Measurements from ENCODE around the gene KIF23. TPM values are rescaled to one million over a fixed set of nuclear protein-coding genes. Genes with fewer than 3 reads are reported as not detected.
"Not testable (repeated sequence)": the region's sequence is repeated elsewhere in the genome, so short reads cannot be mapped to it uniquely, and the experiment has no call there.

Gene KIF23
- polyA plus RNA-seq (ENCODE audit: insufficient read length), result 59.4 TPM
- long read RNA-seq, donor 1, partial matches to known transcripts, result 0 of 4 reads
- long read RNA-seq, donor 1, other reads (novel, unspliced or antisense), result 0 of 4 reads
- long read RNA-seq, donor 2, partial matches to known transcripts, result 0 of 1 reads
- long read RNA-seq, donor 2, other reads (novel, unspliced or antisense), result 0 of 1 reads
- long read RNA-seq, donor 3, partial matches to known transcripts, result 8 of 10 reads
- long read RNA-seq, donor 3, other reads (novel, unspliced or antisense), result 0 of 10 reads
- long read RNA-seq, donor 4, result 0 reads
- long read RNA-seq, donor 5, partial matches to known transcripts, result 0 of 2 reads
- long read RNA-seq, donor 5, other reads (novel, unspliced or antisense), result 0 of 2 reads
- long read RNA-seq, donor 6, partial matches to known transcripts, result 6 of 12 reads
- long read RNA-seq, donor 6, other reads (novel, unspliced or antisense), result 0 of 12 reads
- long read RNA-seq, donor 7, partial matches to known transcripts, result 0 of 5 reads
- long read RNA-seq, donor 7, other reads (novel, unspliced or antisense), result 0 of 5 reads
- long read RNA-seq, donor 8, result 0 reads

DNA sequence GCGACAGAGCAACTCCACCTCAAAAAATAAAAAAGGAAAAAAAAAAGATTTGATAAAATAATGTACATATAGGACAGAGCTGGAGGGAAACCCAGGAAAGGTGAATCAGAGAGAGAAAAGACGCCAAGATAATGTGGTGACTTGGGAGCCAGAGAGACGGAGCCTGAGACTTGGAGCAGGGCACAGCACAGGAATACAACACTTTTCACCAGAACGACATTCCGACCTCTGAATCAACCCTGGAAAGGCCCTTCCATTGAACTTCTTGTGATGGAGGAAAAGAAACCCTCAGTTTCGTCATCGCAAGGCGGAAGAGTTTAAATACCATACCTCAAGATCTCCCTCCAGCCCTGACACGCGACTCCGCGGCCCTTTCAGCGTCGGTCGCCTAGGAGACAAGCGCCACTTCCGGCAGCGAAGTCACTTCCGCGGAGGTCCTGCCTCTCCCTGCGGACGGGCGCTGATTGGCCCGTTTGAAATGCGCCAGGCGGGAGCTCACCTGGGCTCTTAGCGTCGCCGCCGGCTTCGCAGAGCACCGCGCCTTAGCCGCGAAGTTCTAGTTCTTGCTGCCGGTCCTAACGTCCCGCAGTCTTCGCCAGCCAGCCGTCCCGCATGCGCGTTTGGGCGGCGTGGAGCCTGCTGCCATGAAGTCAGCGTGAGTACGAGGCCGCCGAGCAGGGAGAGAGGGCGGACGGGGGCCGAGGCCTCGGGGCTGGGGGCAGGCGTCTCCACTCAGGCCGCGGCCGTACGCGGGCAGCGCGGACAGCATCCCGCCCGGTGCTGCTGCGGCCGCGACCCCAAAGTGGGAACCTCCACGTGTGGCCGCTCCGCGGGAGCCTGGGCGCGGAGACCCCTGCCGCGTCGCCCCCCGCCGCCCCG, at the start of gene KIF23:
KIF23 (plus strand) TSS at position 528 of the 879 bp plus-strand sequence; CDS start at position 645, 117 bp downstream.
- peak; percentile 93 for DNase-seq

DNA sequence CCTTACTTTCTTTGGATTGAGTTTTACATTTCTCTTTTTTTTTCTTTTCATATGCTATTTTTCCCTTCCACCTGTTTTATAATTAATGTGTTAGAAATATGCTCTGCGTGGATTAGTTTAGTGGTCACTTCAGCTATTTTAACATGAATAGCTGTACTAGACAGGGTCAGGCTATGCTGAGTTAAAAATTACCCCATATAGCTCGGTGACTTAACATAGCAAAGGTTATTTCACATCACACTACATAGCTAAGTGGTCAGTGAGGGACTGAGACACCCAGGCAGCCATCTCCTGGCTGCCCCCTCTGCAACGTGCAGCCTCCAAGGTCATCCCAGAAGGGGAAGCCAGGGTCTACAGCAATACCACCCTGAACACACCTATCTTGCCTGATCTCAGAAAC, 46.9 kb upstream of the KIF23 start:
- no peak for DNase-seq

- no peak for DNase-seq
Measured at GRCh38 chr15:69369631-69370030, 44.5 kb upstream of the KIF23 start.

GRCh38 chr15:69373406-69373805, 40.7 kb upstream of the KIF23 start:
- DNase-seq, result no peak

DNA sequence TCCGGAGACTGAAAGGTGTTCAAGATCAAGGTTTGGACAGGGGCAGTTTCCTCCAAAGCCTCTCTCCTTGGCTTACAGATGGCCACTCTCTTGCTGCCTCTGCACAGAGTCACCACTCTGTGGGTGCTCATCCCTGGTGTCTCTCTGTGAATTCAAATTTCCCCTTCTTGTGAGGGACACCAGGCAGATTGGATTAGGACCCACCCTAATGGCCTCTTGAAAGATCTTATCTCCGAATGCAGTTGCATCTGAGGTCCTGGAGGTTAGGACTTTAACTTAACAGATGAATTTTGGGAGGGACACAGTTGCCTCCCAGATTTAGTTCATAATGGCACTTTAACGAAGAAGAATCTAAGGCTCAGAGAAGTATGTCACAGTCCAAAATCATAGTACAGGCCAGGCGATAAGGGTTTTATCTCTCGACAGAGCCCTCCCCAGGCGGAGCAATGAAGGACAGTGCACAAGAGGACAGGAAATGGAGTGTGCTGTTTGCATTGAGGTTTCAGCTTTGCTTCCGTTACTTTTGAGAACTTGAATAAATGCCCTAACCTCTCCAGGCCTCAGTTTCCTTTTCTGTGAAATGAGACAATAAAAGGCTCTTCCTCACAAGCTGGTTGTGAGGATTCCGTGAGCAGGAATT, 38.9 kb upstream of the KIF23 start:
- DNase-seq, result no peak

GRCh38 chr15:69377216-69377970, 36.8 kb upstream of the KIF23 start:
- peak; percentile 62 for DNase-seq

- no peak for DNase-seq
Measured at GRCh38 chr15:69380100-69380725, 33.9 kb upstream of the KIF23 start.

- no peak for DNase-seq
Measured at GRCh38 chr15:69380726-69381105, 33.4 kb upstream of the KIF23 start.

GRCh38 chr15:69382176-69382575, 32.0 kb upstream of the KIF23 start:
- DNase-seq, result not testable (repeated sequence)

- not testable (repeated sequence) for DNase-seq
Measured at GRCh38 chr15:69384066-69384465, 30.1 kb upstream of the KIF23 start.

DNA sequence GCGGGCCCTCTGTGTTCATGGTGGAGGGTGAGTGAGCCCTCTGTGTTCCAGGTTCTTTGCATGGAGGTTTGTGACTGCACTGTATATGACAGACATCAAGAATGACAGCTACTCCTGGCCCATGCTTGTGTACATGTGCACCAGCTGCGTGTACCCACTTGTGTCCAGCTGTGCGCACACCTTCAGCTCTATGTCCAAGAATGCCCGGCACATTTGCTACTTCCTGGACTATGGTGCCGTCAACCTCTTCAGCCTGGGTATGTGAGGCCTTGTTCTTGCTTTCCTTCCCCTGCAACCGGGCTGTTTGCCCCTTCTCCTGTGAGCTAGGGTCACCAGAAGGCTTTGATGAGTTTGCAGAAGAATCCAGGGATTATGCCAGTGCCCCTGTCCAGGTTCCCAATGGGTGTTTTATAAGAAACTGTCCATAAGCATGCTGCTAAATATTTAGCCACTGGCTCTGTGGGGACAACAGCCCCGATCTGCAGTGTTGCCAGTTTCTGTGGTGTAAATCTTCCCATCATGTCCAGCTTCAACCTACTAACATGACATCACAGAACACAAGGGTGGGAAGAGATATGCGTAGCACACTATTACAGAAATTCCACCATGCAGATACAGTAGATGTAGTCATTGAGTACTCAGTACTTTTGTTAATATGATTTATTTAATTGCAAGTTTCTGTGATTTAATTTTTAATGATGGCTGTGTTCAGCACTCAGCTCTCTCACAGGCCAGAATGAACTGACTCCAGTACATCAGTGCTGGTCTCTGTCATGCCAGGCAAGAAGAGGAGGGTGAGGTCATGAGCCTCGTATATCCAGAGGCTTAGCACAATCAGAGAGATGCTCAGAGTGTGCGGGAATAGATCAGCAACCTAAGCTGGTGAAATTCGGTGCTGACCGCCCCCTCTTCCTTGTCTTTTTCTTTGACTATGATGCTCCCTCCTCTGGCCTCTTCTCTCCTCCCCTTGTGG, 29.2 kb upstream of the KIF23 start:
- no peak for DNase-seq

DNA sequence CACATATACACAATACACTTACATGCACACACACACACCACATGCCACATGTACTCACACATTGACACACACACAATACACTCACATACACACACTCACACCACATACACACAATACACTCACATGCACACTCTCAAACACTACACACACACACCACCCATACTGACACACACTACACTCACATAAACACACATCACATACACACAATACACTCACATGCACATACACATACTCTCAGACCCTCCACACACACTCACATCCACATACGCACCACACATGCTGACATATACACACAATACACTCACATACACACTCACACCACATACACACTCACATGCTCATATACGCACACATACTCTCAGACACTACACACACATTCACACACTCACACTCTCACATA, 28.3 kb upstream of the KIF23 start:
- no peak for DNase-seq

- DNase-seq, result no peak
Measured at GRCh38 chr15:69386284-69386683, 27.9 kb upstream of the KIF23 start.

DNA sequence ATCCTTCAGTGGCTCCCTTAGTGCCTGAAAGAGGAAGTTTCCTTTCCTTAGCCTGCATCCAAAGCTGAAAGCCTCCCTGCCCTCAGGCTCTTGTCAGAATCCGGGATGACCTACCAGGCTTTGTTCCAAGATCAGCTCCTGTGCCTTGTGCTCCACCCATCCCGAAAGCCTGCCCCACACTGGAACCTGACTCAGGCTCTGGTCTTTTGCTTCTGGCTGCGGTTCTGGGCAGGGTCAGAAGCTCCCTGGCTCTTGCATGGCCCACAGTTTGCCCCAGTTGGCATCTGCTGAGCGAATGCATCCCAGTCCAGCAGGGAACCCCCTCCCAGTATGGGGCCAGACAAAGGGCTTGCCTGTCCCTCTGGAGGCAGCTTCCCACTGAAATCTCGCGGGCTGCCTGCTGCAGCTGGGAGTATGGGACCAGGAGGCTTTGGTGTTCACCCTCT, 25.9 kb upstream of the KIF23 start:
- DNase-seq, result no peak

- no peak for DNase-seq
Measured at GRCh38 chr15:69389426-69389825, 24.7 kb upstream of the KIF23 start.

- DNase-seq, result no peak
Measured at GRCh38 chr15:69390575-69390974, 23.6 kb upstream of the KIF23 start.

DNA sequence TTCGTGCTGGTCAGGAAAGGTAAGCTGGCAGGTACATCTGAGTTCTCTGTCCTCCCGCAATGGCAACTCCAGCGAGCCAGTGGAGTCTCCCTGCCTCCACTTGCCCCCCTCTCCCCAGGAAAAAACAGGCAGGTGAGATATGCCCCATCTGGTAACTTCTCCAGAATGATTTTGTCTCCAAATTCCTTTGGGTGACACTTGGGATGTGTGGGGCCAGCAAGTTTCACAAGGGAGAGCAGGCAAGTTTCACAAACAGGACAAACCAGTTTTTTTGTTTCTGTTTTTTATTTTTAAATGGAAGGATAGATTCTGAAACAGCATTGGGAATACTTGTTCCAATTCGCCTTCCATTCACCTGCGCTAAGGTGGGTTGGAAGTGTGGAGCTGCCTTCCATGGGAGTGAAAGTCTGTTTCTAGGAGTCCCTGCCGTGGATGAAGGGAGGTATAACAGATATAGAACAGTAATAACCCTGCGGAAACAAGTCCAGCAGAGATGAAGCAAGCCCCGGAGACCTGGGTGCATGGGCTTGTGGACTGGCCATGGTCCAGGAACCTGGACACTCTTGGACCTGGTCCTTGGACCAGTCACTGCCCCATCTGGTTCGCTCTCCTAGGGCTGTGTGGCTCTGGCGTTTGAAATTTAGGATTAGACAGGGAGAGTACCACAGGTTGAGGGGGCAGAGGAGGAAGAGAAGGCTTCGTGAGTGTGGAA, 22.9 kb upstream of the KIF23 start:
- no peak for DNase-seq

DNA sequence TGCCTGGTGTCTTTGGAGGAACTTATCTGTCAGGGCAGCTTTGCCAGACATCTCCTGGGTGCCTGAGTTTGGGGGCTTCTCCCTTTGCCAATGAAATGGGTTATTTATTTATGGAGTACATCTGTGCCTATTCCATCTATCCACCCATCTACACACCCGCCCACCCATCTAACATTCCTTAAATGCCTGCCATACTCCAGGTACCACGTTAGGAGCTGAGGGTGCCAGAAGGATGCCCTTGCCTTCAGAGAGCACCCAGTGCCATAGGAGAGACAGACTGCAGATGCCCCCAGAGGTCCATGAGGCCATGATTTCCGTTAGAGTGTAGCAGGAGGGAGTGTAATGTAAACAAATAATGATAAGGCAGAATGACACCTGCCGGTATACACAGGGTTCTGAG, 21.8 kb upstream of the KIF23 start:
- no peak for DNase-seq

Measured in left kidney (tissue), 8 donors.